Keratinocyte (primary cell): ENCODE results near the gene PITX1. TPM values are rescaled to one million over a fixed set of nuclear protein-coding genes. Genes with fewer than 3 reads are reported as not detected.

ENCODE experiments used
- DNase-seq: peaks from one replicate; pipeline ENCODE4 v3.0.0-alpha.2; 2011; ENCODE audit warnings: low read depth, missing footprints, low spot score
- FAIRE-seq: peaks from 2 replicates; lab custom pipeline; 2011; peaks lifted over from hg19 to GRCh38; lab: Jason Lieb, UNC
- H2AFZ ChIP-seq: 2 replicates; pipeline ENCODE4 v1.6.0; 2012; ENCODE audit warnings: low read length, control low read depth, inconsistent platforms; ENCODE audit not compliant: control insufficient read depth
- H3K27ac ChIP-seq: 2 replicates; pipeline ENCODE4 v1.5.1; 2011; ENCODE audit warnings: low read length; ENCODE audit not compliant: control insufficient read depth, insufficient read depth
- H3K27me3 ChIP-seq: 3 replicates; pipeline ENCODE4 v1.6.0; 2011; ENCODE audit warnings: low read length; ENCODE audit not compliant: control insufficient read depth, insufficient read depth; ENCODE audit errors: extremely low read depth
- H3K36me3 ChIP-seq, 2 experiments: 2 replicates in 1 of 2; 3 replicates in 1 of 2; pipeline ENCODE4 v1.5.1; 2011; ENCODE audit warnings: low read length in 2 of 2, mild to moderate bottlenecking in 1 of 2; ENCODE audit not compliant: control insufficient read depth in 2 of 2, insufficient read depth in 2 of 2; ENCODE audit errors: extremely low read depth in 1 of 2
- H3K4me1 ChIP-seq: 3 replicates; pipeline ENCODE4 v1.5.1; 2011; ENCODE audit warnings: low read length; ENCODE audit not compliant: control insufficient read depth, insufficient read depth; ENCODE audit errors: extremely low read depth
- H3K4me2 ChIP-seq: 3 replicates; pipeline ENCODE4 v1.6.0; 2011; ENCODE audit warnings: low read depth, low read length; ENCODE audit not compliant: control insufficient read depth, insufficient read depth; ENCODE audit errors: extremely low read depth
- H3K4me3 ChIP-seq, 3 experiments: fragments of 200-600 bp in 1 of 3; sonication (generic) in 1 of 3; 2 replicates in 2 of 3; 3 replicates in 1 of 3; pipeline ENCODE4 v1.5.1; 2011 to 2016; ENCODE audit warnings: low read length in 3 of 3, mild to moderate bottlenecking in 3 of 3, control low read depth in 2 of 3, inconsistent platforms in 1 of 3, low read depth in 1 of 3, mixed read lengths in 1 of 3, mixed run types in 1 of 3, moderate library complexity in 1 of 3; ENCODE audit not compliant: control insufficient read depth in 2 of 3, insufficient read depth in 2 of 3; ENCODE audit errors: extremely low read depth in 1 of 3
- H3K79me2 ChIP-seq: 2 replicates; pipeline ENCODE4 v1.6.0; 2012; ENCODE audit warnings: low read length; ENCODE audit not compliant: control insufficient read depth, insufficient read depth
- H3K9ac ChIP-seq: 3 replicates; pipeline ENCODE4 v1.6.0; 2011; ENCODE audit warnings: low read length; ENCODE audit not compliant: control insufficient read depth, insufficient read depth; ENCODE audit errors: extremely low read depth
- H3K9me1 ChIP-seq: 3 replicates; pipeline ENCODE4 v1.6.0; 2011; ENCODE audit warnings: low read length; ENCODE audit not compliant: control insufficient read depth, insufficient read depth; ENCODE audit errors: extremely low read depth
- H3K9me3 ChIP-seq: 2 replicates; pipeline ENCODE4 v1.5.1; 2012; ENCODE audit warnings: low read depth, low read length; ENCODE audit not compliant: control insufficient read depth
- H4K20me1 ChIP-seq: 3 replicates; pipeline ENCODE4 v1.6.0; 2011; ENCODE audit warnings: low read length; ENCODE audit not compliant: control insufficient read depth, insufficient read depth; ENCODE audit errors: extremely low read depth
- EZH2 ChIP-seq: IDR thresholded peaks from one replicate; pipeline ENCODE4 v1.6.1; 2012; ENCODE audit warnings: inconsistent platforms, mild to moderate bottlenecking, low read length, moderate library complexity
- dilution Hi-C: fragments of 300-500 bp; cut with MboI; formaldehyde crosslinking; loops from one replicate; pipeline ENCODE4 v1.7.0; 2020; ENCODE audit warnings: low sequenced_read_pairs; ENCODE audit not compliant: extremely low pct_ligation_motif_present
- polyA plus RNA-seq, 5 experiments: library from polyadenylated mRNA; depleted of rRNA in 3 of 5; stranded (reverse) in 3 of 5; stranded (forward) in 1 of 5; unstranded in 1 of 5; fragments of >200 nt; gene quantifications; 1 replicate in 1 of 5; 2 replicates in 3 of 5; 3 replicates in 1 of 5; pipeline versions ENCODE4 v1.2.1 to v1.2.3, GENCODE V29; 2011 to 2012; ENCODE audit warnings: missing spikeins in 2 of 5, low read depth in 1 of 5, low replicate concordance in 1 of 5
- TF ChIP-seq, protein P1 (sequence below), 3 experiments: IDR thresholded peaks in 1 of 3; conservative IDR thresholded peaks in 1 of 3; optimal IDR thresholded peaks in 1 of 3; 2 replicates in 2 of 3; 3 replicates in 1 of 3; pipeline versions ENCODE3 to v1.5.1; 2011; ENCODE audit warnings: low read length in 3 of 3, mild to moderate bottlenecking in 3 of 3, moderate library complexity in 2 of 3, control low read depth in 1 of 3, inconsistent platforms in 1 of 3; ENCODE audit not compliant: insufficient read depth in 2 of 3; ENCODE audit errors: extremely low read depth in 1 of 3

PITX1 gene
- polyA plus RNA-seq, 1 donor (not counting 4 experiments of a cell fraction or from before 2014, with no cell fraction given), result 0.73 TPM

- peak overlapping the region; percentile 3 for H2AFZ ChIP-seq
- H3K4me3 ChIP-seq, result peak overlapping the region in 2 of 3 experiments; percentile 9 to 42
- peaks cover 4% of the 10 kb centered on the region for H4K20me1 ChIP-seq
- H3K36me3 ChIP-seq, result no peaks in the 10 kb centered on the region
- TF ChIP-seq, protein P1, sequence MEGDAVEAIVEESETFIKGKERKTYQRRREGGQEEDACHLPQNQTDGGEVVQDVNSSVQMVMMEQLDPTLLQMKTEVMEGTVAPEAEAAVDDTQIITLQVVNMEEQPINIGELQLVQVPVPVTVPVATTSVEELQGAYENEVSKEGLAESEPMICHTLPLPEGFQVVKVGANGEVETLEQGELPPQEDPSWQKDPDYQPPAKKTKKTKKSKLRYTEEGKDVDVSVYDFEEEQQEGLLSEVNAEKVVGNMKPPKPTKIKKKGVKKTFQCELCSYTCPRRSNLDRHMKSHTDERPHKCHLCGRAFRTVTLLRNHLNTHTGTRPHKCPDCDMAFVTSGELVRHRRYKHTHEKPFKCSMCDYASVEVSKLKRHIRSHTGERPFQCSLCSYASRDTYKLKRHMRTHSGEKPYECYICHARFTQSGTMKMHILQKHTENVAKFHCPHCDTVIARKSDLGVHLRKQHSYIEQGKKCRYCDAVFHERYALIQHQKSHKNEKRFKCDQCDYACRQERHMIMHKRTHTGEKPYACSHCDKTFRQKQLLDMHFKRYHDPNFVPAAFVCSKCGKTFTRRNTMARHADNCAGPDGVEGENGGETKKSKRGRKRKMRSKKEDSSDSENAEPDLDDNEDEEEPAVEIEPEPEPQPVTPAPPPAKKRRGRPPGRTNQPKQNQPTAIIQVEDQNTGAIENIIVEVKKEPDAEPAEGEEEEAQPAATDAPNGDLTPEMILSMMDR (optimal IDR thresholded peaks at IDR 0.05 in 1 of 3, IDR thresholded peaks at IDR 0.05 in 1 of 3, conservative IDR thresholded peaks at IDR 0.05 in 1 of 3; ENCODE audit: extremely low read depth in 1 of 3, insufficient read depth in 2 of 3, low read length in 3 of 3), result no peak
- TF ChIP-seq EZH2, result peak; percentile 95
- H3K27me3 ChIP-seq, result peaks cover 92% of the 10 kb centered on the region
- H3K9me3 ChIP-seq, result peaks cover 10% of the 10 kb centered on the region
- H3K9ac ChIP-seq, result no peak overlapping the region
- H3K4me1 ChIP-seq, result peaks cover 7% of the 10 kb centered on the region
- H3K79me2 ChIP-seq, result no peaks in the 10 kb centered on the region
- DNase-seq (no peak), FAIRE-seq (no peak)
- peak overlapping the region; percentile 67 for H3K4me2 ChIP-seq
- no peak overlapping the region for H3K27ac ChIP-seq
- H3K9me1 ChIP-seq, result no peaks in the 10 kb centered on the region
- dilution Hi-C loops, result no loop called here
These were observed 2.8 kb downstream of the PITX1 start for GRCh38 chr5:135030956-135031812.

DNA sequence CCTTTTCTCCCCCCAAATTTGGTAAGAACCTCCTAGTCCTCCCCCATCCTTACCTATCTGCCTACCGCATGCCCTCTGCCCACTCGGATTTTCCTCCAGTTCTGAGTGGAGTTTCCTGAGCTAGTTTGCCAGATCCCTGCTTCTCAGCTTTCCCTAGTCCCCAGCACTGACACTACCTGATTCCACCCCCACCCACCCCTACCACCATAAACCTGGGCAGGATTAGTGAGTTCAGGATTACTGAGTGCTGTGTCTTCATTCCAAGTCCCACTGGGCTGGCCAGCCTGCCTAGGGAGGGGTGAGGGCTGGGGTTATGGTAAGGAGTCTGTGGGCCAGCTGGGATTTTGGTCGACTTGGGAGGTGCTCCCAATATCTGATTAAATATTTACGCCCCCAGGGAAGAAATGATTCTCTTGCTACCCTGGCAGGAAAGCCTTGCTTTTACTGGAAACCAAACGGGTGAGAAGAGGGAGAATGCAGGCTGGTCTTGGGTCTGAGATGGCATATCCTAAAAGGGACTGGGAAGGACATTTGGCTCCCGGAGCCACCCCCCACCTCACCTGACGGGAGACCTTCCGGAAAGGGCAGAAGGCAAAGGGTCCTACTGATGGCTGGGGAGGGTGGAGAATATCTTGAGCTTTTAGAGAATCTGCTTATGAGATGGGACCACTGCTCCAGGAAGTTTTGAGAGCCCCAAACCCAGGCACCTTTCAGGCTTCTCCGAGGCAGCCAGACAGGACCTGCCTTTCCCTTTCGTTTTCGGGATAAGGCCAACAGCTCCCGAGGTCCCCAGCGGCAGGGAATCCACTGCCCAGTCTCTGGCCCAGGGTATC lies 3.7 kb downstream of the PITX1 start:
- Histone ChIP-seq H2AFZ (no peak overlapping the region), H3K9ac (no peak overlapping the region), H3K4me2 (peak overlapping the region; percentile 67), H4K20me1 (peaks cover 3% of the 10 kb centered on the region), H3K9me1 (no peaks in the 10 kb centered on the region), H3K9me3 (peaks cover 10% of the 10 kb centered on the region), H3K79me2 (no peaks in the 10 kb centered on the region), H3K4me3 (peak overlapping the region in 2 of 3 experiments; percentile 9 to 42), H3K27me3 (peaks cover 83% of the 10 kb centered on the region), H3K27ac (no peak overlapping the region), H3K4me1 (peaks cover 11% of the 10 kb centered on the region), H3K36me3 (no peaks in the 10 kb centered on the region)
- dilution Hi-C loops, result no loop called here
- DNase-seq (no peak), FAIRE-seq (no peak)
- no peak for TF ChIP-seq EZH2
- TF ChIP-seq, protein P1 (optimal IDR thresholded peaks at IDR 0.05 in 1 of 3, IDR thresholded peaks at IDR 0.05 in 1 of 3, conservative IDR thresholded peaks at IDR 0.05 in 1 of 3; ENCODE audit: extremely low read depth in 1 of 3, insufficient read depth in 2 of 3, low read length in 3 of 3), result no peak
